Esophagus muscularis mucosa (tissue), 4 donors: ENCODE data around the gene NARS2. TPM values are rescaled to one million over a fixed set of nuclear protein-coding genes. Genes with fewer than 3 reads are reported as not detected.

Experiments
- DNase-seq: peaks from one replicate; pipeline ENCODE4 v3.0.0-alpha.2; 2017; ENCODE audit errors: extremely low spot score
- H3K27ac ChIP-seq, 4 donors: fragments of 200-600 bp; sonication (generic); replicated peaks in 1 of 4; 1 replicate in 3 of 4; 2 replicates in 1 of 4; pipeline ENCODE4 v1.5.1; 2016 to 2019; ENCODE audit warnings: mild to moderate bottlenecking in 1 of 4
- H3K27me3 ChIP-seq, 4 donors: fragments of 200-600 bp; sonication (generic); one replicate each; pipeline versions ENCODE4 v1.5.1 to v1.6.0; 2016 to 2019
- H3K36me3 ChIP-seq, 4 donors: fragments of 200-600 bp; sonication (generic); one replicate each; pipeline ENCODE4 v1.5.1; 2016 to 2019
- H3K4me1 ChIP-seq, 4 donors: fragments of 200-600 bp; sonication (generic); one replicate each; pipeline ENCODE4 v1.5.1; 2016 to 2019
- H3K4me3 ChIP-seq, 4 donors: fragments of 200-600 bp; sonication (generic); 1 replicate in 2 of 4; 2 replicates in 2 of 4; pipeline ENCODE4 v1.5.1; 2016 to 2019; ENCODE audit warnings: mild to moderate bottlenecking in 4 of 4, moderate library complexity in 1 of 4
- H3K9me3 ChIP-seq, 4 donors: fragments of 200-600 bp; sonication (generic); 1 replicate in 3 of 4; 2 replicates in 1 of 4; pipeline ENCODE4 v1.5.1; 2016 to 2019
- CTCF ChIP-seq, 3 experiments: fragments of 200-600 bp in 2 of 3; fragments of 450-650 bp in 1 of 3; sonication (generic) in 2 of 3; IDR thresholded peaks; one replicate each; pipeline ENCODE4 v1.5.1; 2017 to 2019; ENCODE audit warnings: antibody characterized with exemption in 3 of 3, mild to moderate bottlenecking in 2 of 3, moderate library complexity in 1 of 3
- EP300 ChIP-seq: sonication (generic); formaldehyde crosslinking; IDR thresholded peaks from one replicate; pipeline ENCODE4 v1.6.1; 2017; ENCODE audit warnings: antibody characterized with exemption
- POLR2A ChIP-seq: fragments of 450-650 bp; IDR thresholded peaks from one replicate; pipeline ENCODE4 v1.6.1; 2017; ENCODE audit warnings: antibody characterized with exemption, moderate library complexity, mild to moderate bottlenecking, low read depth
- POLR2AphosphoS5 ChIP-seq, 2 donors: sonication (generic); formaldehyde crosslinking; IDR thresholded peaks; one replicate each; pipeline ENCODE4 v1.6.1; 2017; ENCODE audit warnings: antibody characterized with exemption in 2 of 2
- WGBS: methylation state at CpG from one replicate; pipeline ENCODE4 v1.1.5; 2018; 5-methylcytosine and 5-hydroxymethylcytosine counted together
- intact Hi-C: fragments of 100-400 bp; cut with DNase I; formaldehyde crosslinking; loops from one replicate; pipeline ENCODE4 v1.15.1; 2023
- total RNA-seq, 4 donors: library from RNA; depleted of rRNA; stranded (reverse); fragments of >200 nt; gene quantifications; one replicate each; pipeline versions ENCODE4 v1.1.0 to v1.2.1, GENCODE V29; 2016

NARS2 gene
- total RNA-seq, 4 donors from 2014 or later = 9.1 to 10.4 (median 9.8) TPM

- no peaks in the 10 kb centered on the region for H3K4me1 ChIP-seq
- no peak for DNase-seq
- intact Hi-C loops = no loop called here
- no peaks in the 10 kb centered on the region for H3K9me3 ChIP-seq
- H3K27me3 ChIP-seq = no peaks in the 10 kb centered on the region
- no peak overlapping the region for H3K27ac ChIP-seq
- TF ChIP-seq POLR2AphosphoS5 (IDR thresholded peaks at IDR 0.05) (no peak), EP300 (no peak), CTCF (IDR thresholded peaks at IDR 0.05) (no peak)
- peaks cover 12 to 62% (median 27%) of the 10 kb centered on the region in 4 donors for H3K36me3 ChIP-seq
- H3K4me3 ChIP-seq = no peak overlapping the region
- 83% methylated on average over 1 of the region's 1 CpG for WGBS
Observed at GRCh38 chr11:78460471-78460870, 114.2 kb downstream of the NARS2 start.

- no peak for DNase-seq
- WGBS = 95% methylated on average over 4 of the region's 4 CpGs
- Histone ChIP-seq H3K27me3 (no peaks in the 10 kb centered on the region), H3K4me1 (no peaks in the 10 kb centered on the region), H3K27ac (no peak overlapping the region), H3K9me3 (no peaks in the 10 kb centered on the region), H3K4me3 (no peak overlapping the region), H3K36me3 (peaks cover 7 to 55% (median 21%) of the 10 kb centered on the region in 4 donors)
- intact Hi-C loops = no loop called here
- no peak for TF ChIP-seq POLR2A
- TF ChIP-seq POLR2AphosphoS5 (IDR thresholded peaks at IDR 0.05) = no peak
- no peak for TF ChIP-seq CTCF (IDR thresholded peaks at IDR 0.05)
- no peak for TF ChIP-seq EP300
Observed at GRCh38 chr11:78459738-78460137, 114.9 kb downstream of the NARS2 start.

- intact Hi-C loops = no loop called here
- Histone ChIP-seq H3K36me3 (peaks cover 4 to 37% (median 9%) of the 10 kb centered on the region in 4 donors), H3K4me3 (no peak overlapping the region), H3K27ac (no peak overlapping the region), H3K9me3 (no peaks in the 10 kb centered on the region), H3K27me3 (no peaks in the 10 kb centered on the region), H3K4me1 (no peaks in the 10 kb centered on the region)
- no peak for DNase-seq
- WGBS = 74% methylated on average over 2 of the region's 2 CpGs
- no peak for TF ChIP-seq EP300
- TF ChIP-seq POLR2AphosphoS5 (IDR thresholded peaks at IDR 0.05) = no peak
- TF ChIP-seq CTCF (IDR thresholded peaks at IDR 0.05) = no peak
- TF ChIP-seq POLR2A = no peak
Observed at GRCh38 chr11:78457448-78457847, 117.2 kb downstream of the NARS2 start.

- no peaks in the 10 kb centered on the region for H3K4me1 ChIP-seq
- H3K27me3 ChIP-seq = no peaks in the 10 kb centered on the region
- TF ChIP-seq CTCF (IDR thresholded peaks at IDR 0.05) (no peak), POLR2AphosphoS5 (IDR thresholded peaks at IDR 0.05) (no peak), EP300 (no peak), POLR2A (no peak)
- no peak overlapping the region for H3K27ac ChIP-seq
- no peaks in the 10 kb centered on the region for H3K9me3 ChIP-seq
- no peak for DNase-seq
- intact Hi-C loops = no loop called here
- no peak overlapping the region for H3K4me3 ChIP-seq
- WGBS = 88% methylated on average over 2 of the region's 2 CpGs
- peaks cover 0 to 12% (median 0%) of the 10 kb centered on the region in 4 donors for H3K36me3 ChIP-seq
Observed at GRCh38 chr11:78453140-78453935, 121.3 kb downstream of the NARS2 start.
